CD4-positive, alpha-beta T cell (primary cell): ENCODE measurements around the gene MAN2A1. TPM values are rescaled to one million over a fixed set of nuclear protein-coding genes. Genes with fewer than 3 reads are reported as not detected.
A peak's percentile ranks its signal among the peaks of the same experiment; 100 is the strongest.

Experiments used
- ATAC-seq: fragments of 200-7000 bp; cut with Tn5 transposase; one replicate; pipeline ENCODE4 v1.10.0; 2022; ENCODE audit warnings: mild to moderate bottlenecking; ENCODE audit not compliant: poor library complexity
- CTCF ChIA-PET: fragments of 350-600 bp; sonication (Branson Sonifier 250); formaldehyde crosslinking; loops from one replicate; lab custom pipeline; 2021; ENCODE audit warnings: antibody characterized with exemption, inconsistent platforms; lab: Charles Lee
- POLR2A ChIA-PET: fragments of 350-600 bp; sonication (Branson Sonifier 250); formaldehyde crosslinking; loops from one replicate; lab custom pipeline; 2021; ENCODE audit warnings: antibody characterized with exemption, inconsistent platforms; lab: Charles Lee
- DNase-seq, 14 experiments: peaks; one replicate each; pipeline ENCODE4 v3.0.0-alpha.2; 2013 to 2020; ENCODE audit warnings: mixed read lengths in 2 of 14
- H3K27ac ChIP-seq, 2 donors: one replicate each; pipeline versions ENCODE4 v1.5.1 to v1.7.0; 2013; ENCODE audit warnings: low read length in 2 of 2, low read depth in 1 of 2, mild to moderate bottlenecking in 1 of 2
- H3K27me3 ChIP-seq, 2 experiments: 1 replicate in 1 of 2; 2 replicates in 1 of 2; pipeline versions ENCODE4 v1.6.1 to v1.7.0; 2013; ENCODE audit warnings: low read length in 2 of 2, control low read depth in 1 of 2, mild to moderate bottlenecking in 1 of 2, moderate library complexity in 1 of 2; ENCODE audit not compliant: insufficient read depth in 2 of 2, control insufficient read depth in 1 of 2
- H3K36me3 ChIP-seq: one replicate; pipeline ENCODE4 v1.6.1; 2013; ENCODE audit warnings: low read length, control low read depth; ENCODE audit not compliant: insufficient read depth
- H3K4me1 ChIP-seq: one replicate; pipeline ENCODE4 v1.6.1; 2013; ENCODE audit warnings: low read length, control low read depth; ENCODE audit not compliant: insufficient read depth
- H3K4me3 ChIP-seq: one replicate; pipeline ENCODE4 v1.5.1; 2013; ENCODE audit warnings: mild to moderate bottlenecking, low read length, moderate library complexity
- H3K9me3 ChIP-seq, 2 experiments: 1 replicate in 1 of 2; 2 replicates in 1 of 2; pipeline versions ENCODE4 v1.6.1 to v1.7.0; 2013; ENCODE audit warnings: low read length in 2 of 2, mild to moderate bottlenecking in 2 of 2, control low read depth in 1 of 2, moderate library complexity in 1 of 2; ENCODE audit not compliant: control insufficient read depth in 1 of 2, insufficient read depth in 1 of 2
- H3K27ac Mint-ChIP-seq: one replicate; pipeline ENCODE4 v1.8.0; 2020; ENCODE audit warnings: mixed read lengths
- H3K27me3 Mint-ChIP-seq: one replicate; pipeline ENCODE4 v1.8.0; 2021; ENCODE audit warnings: mixed read lengths
- H3K36me3 Mint-ChIP-seq: one replicate; pipeline ENCODE4 v1.8.0; 2021; ENCODE audit warnings: low read depth, mixed read lengths
- H3K4me1 Mint-ChIP-seq: one replicate; pipeline ENCODE4 v1.8.0; 2021; ENCODE audit warnings: low read depth, mixed read lengths
- H3K4me3 Mint-ChIP-seq: one replicate; pipeline ENCODE4 v1.8.0; 2020; ENCODE audit warnings: mild to moderate bottlenecking, mixed read lengths
- H3K9me3 Mint-ChIP-seq: one replicate; pipeline ENCODE4 v1.8.0; 2020; ENCODE audit warnings: mixed read lengths
- CTCF ChIP-seq: fragments of 200-600 bp; IDR thresholded peaks from one replicate; pipeline ENCODE4 v1.8.0; 2022; ENCODE audit warnings: antibody characterized with exemption, mild to moderate bottlenecking
- intact Hi-C, 2 experiments: fragments of 100-400 bp; cut with DNase I in 1 of 2; cut with micrococcal nuclease in 1 of 2; formaldehyde crosslinking; loops; one replicate each; pipeline versions ENCODE4 v1.15.1 to v1.9.0; 2023 to 2025; cut with DNase I, micrococcal nuclease
- total RNA-seq, 174 experiments: library from RNA in 2 of 174; stranded (reverse) in 2 of 174; gene quantifications; one replicate each; pipeline ENCODE4 v1.2.3 and lab custom pipeline; 2021 to 2026

Gene MAN2A1
- total RNA-seq, 2 experiments from 2014 or later, result 50.6 to 52.7 TPM

- intact Hi-C loops, result no loop called here
- no peaks in the 10 kb centered on the region for H3K4me1 ChIP-seq
- ATAC-seq (no peak), DNase-seq (no peak)
- CTCF ChIA-PET, result interaction anchor here (1.1 kb wide), 1 partner anchor 177 kb away, joined by 3 read pairs; no protein-coding TSS in a partner anchor
- H3K27me3 Mint-ChIP-seq, result no peaks in the 10 kb centered on the region
- no peaks in the 10 kb centered on the region for H3K9me3 ChIP-seq
- H3K4me1 Mint-ChIP-seq, result peaks cover 28% of the 10 kb centered on the region
- H3K4me3 ChIP-seq, result no peak overlapping the region
- TF ChIP-seq CTCF, result no peak
- POLR2A ChIA-PET, result interaction anchor here (0.5 kb wide), 1 partner anchor 419 kb away, joined by 3 read pairs; no protein-coding TSS in a partner anchor
- no peak overlapping the region for H3K4me3 Mint-ChIP-seq
- H3K36me3 ChIP-seq, result peaks cover 29% of the 10 kb centered on the region
- no peaks in the 10 kb centered on the region for H3K27me3 ChIP-seq
- peaks cover 88% of the 10 kb centered on the region for H3K36me3 Mint-ChIP-seq
- no peak overlapping the region for H3K27ac Mint-ChIP-seq
- no peak overlapping the region for H3K27ac ChIP-seq
- no peaks in the 10 kb centered on the region for H3K9me3 Mint-ChIP-seq
These were observed 95.0 kb downstream of the MAN2A1 start for GRCh38 chr5:109784687-109785086.

- DNase-seq, result no peak
- Mint-ChIP-seq H3K27me3 (no peaks in the 10 kb centered on the region), H3K4me1 (peaks cover 28% of the 10 kb centered on the region), H3K36me3 (peaks cover 81% of the 10 kb centered on the region), H3K27ac (no peak overlapping the region), H3K9me3 (no peaks in the 10 kb centered on the region), H3K4me3 (no peak overlapping the region)
- no peak for ATAC-seq
- Histone ChIP-seq H3K36me3 (peaks cover 24% of the 10 kb centered on the region), H3K27me3 (no peaks in the 10 kb centered on the region), H3K9me3 (no peaks in the 10 kb centered on the region), H3K4me3 (no peak overlapping the region), H3K4me1 (no peaks in the 10 kb centered on the region), H3K27ac (no peak overlapping the region)
- intact Hi-C loops, result no loop called here
- ChIA-PET CTCF (no interaction called here), POLR2A (interaction anchor here (1.0 kb wide), 1 partner anchor 14 kb away, joined by 3 read pairs; no protein-coding TSS in a partner anchor)
- TF ChIP-seq CTCF, result no peak
These were observed 96.6 kb downstream of the MAN2A1 start for GRCh38 chr5:109786206-109786855.

GRCh38 chr5:109788596-109788995 lies 98.9 kb downstream of the MAN2A1 start:
- Mint-ChIP-seq H3K4me3 (no peak overlapping the region), H3K4me1 (peaks cover 28% of the 10 kb centered on the region), H3K27ac (no peak overlapping the region), H3K36me3 (peaks cover 88% of the 10 kb centered on the region), H3K9me3 (no peaks in the 10 kb centered on the region), H3K27me3 (no peaks in the 10 kb centered on the region)
- ChIA-PET CTCF (no interaction called here), POLR2A (no interaction called here)
- DNase-seq, result peak in 1 of 14 experiments; percentile 10
- Histone ChIP-seq H3K4me3 (no peak overlapping the region), H3K4me1 (no peaks in the 10 kb centered on the region), H3K9me3 (no peaks in the 10 kb centered on the region), H3K27ac (no peak overlapping the region), H3K27me3 (no peaks in the 10 kb centered on the region), H3K36me3 (peaks cover 28% of the 10 kb centered on the region)
- intact Hi-C loops, result no loop called here
- ATAC-seq, result no peak
- TF ChIP-seq CTCF, result no peak
